Fibroblast of lung (primary cell): ENCODE measurements around the gene CORO1C. TPM values are rescaled to one million over a fixed set of nuclear protein-coding genes. Genes with fewer than 3 reads are reported as not detected.

Experiments
- DNase-seq, 2 donors: peaks; one replicate each; pipeline versions ENCODE4 v3.0.0 to v3.0.0-alpha.2; 2010; ENCODE audit warnings: low read depth in 2 of 2
- H2AFZ ChIP-seq: 2 replicates; pipeline ENCODE4 v1.5.1; 2012; ENCODE audit warnings: low read length, control low read depth, inconsistent platforms
- H3K27ac ChIP-seq: 2 replicates; pipeline ENCODE4 v1.5.1; 2011; ENCODE audit warnings: low read length, control low read depth; ENCODE audit not compliant: insufficient read depth
- H3K27me3 ChIP-seq: 2 replicates; pipeline ENCODE4 v1.5.1; 2011; ENCODE audit warnings: mild to moderate bottlenecking, low read length; ENCODE audit not compliant: control insufficient read depth, insufficient read depth
- H3K36me3 ChIP-seq: 2 replicates; pipeline ENCODE4 v1.5.1; 2011; ENCODE audit warnings: low read length; ENCODE audit not compliant: control insufficient read depth, insufficient read depth
- H3K4me1 ChIP-seq: 2 replicates; pipeline ENCODE4 v1.5.1; 2011; ENCODE audit warnings: low read length; ENCODE audit not compliant: control insufficient read depth, insufficient read depth; ENCODE audit errors: extremely low read depth
- H3K4me2 ChIP-seq: 2 replicates; pipeline ENCODE4 v1.5.1; 2011; ENCODE audit warnings: low read length, control low read depth; ENCODE audit not compliant: insufficient read depth; ENCODE audit errors: extremely low read depth
- H3K4me3 ChIP-seq, 4 experiments: fragments of 200-600 bp in 1 of 4; sonication (generic) in 1 of 4; replicated peaks in 1 of 4; 2 replicates each; pipeline ENCODE4 v1.5.1; 2011 to 2016; ENCODE audit warnings: low read length in 4 of 4, low read depth in 3 of 4, mild to moderate bottlenecking in 3 of 4, control low read depth in 2 of 4, inconsistent platforms in 1 of 4, mixed read lengths in 1 of 4; ENCODE audit not compliant: insufficient read depth in 1 of 4; ENCODE audit errors: control extremely low read depth in 1 of 4
- H3K79me2 ChIP-seq: 2 replicates; pipeline ENCODE4 v1.5.1; 2012; ENCODE audit warnings: mild to moderate bottlenecking, low read length, inconsistent platforms; ENCODE audit not compliant: control insufficient read depth, insufficient read depth
- H3K9ac ChIP-seq: 2 replicates; pipeline ENCODE4 v1.5.1; 2011; ENCODE audit warnings: mild to moderate bottlenecking, low read length, control low read depth; ENCODE audit not compliant: insufficient read depth
- H3K9me3 ChIP-seq: 2 replicates; pipeline ENCODE4 v1.5.1; 2012; ENCODE audit warnings: low read depth, low read length; ENCODE audit not compliant: control insufficient read depth, insufficient read depth
- H4K20me1 ChIP-seq: 2 replicates; pipeline ENCODE4 v1.5.1; 2011; ENCODE audit warnings: low read length; ENCODE audit not compliant: control insufficient read depth, insufficient read depth; ENCODE audit errors: extremely low read depth
- CTCF ChIP-seq, 2 donors: IDR thresholded peaks in 1 of 2; conservative IDR thresholded peaks in 1 of 2; 1 replicate in 1 of 2; 2 replicates in 1 of 2; pipeline ENCODE4 v1.5.1; 2011 to 2012; ENCODE audit warnings: low read length in 2 of 2, control low read depth in 1 of 2, inconsistent platforms in 1 of 2, low read depth in 1 of 2, mild to moderate bottlenecking in 1 of 2
- EZH2 ChIP-seq: IDR thresholded peaks from 2 replicates; pipeline ENCODE4 v1.5.1; 2012; ENCODE audit warnings: low read length, control low read depth, mild to moderate bottlenecking; ENCODE audit errors: missing control alignments
- polyA plus RNA-seq, 2 donors: library from polyadenylated mRNA; depleted of rRNA in 1 of 2; stranded (reverse) in 1 of 2; unstranded in 1 of 2; fragments of >200 nt; gene quantifications; 2 replicates each; pipeline ENCODE4 v1.2.1, GENCODE V29; 2011 to 2012; ENCODE audit warnings: missing spikeins in 1 of 2
- total RNA-seq: library from RNA; depleted of rRNA; stranded (reverse); fragments of >200 nt; gene quantifications from 2 replicates; pipeline ENCODE4 v1.2.1, GENCODE V29; 2014

Gene CORO1C
- total and polyA plus RNA-seq, 2 donors (not counting 1 experiment from before 2014, with no cell fraction given): 288 to 542 TPM

GRCh38 chr12:108755481-108755880, 24.2 kb upstream of the CORO1C start:
- Histone ChIP-seq H3K4me3 (no peak overlapping the region), H3K4me1 (no peaks in the 10 kb centered on the region), H3K9ac (no peak overlapping the region), H3K79me2 (no peaks in the 10 kb centered on the region), H2AFZ (no peak overlapping the region), H3K4me2 (no peak overlapping the region), H4K20me1 (no peaks in the 10 kb centered on the region), H3K36me3 (no peaks in the 10 kb centered on the region), H3K27me3 (no peaks in the 10 kb centered on the region), H3K9me3 (no peaks in the 10 kb centered on the region), H3K27ac (no peak overlapping the region)
- DNase-seq: no peak
- TF ChIP-seq CTCF (conservative IDR thresholded peaks at IDR 0.05 in 1 of 2, IDR thresholded peaks at IDR 0.05 in 1 of 2; ENCODE audit: low read depth in 1 of 2, low read length in 2 of 2) (no peak), EZH2 (no peak)

- H3K27me3 ChIP-seq: no peaks in the 10 kb centered on the region
- TF ChIP-seq EZH2 (no peak), CTCF (conservative IDR thresholded peaks at IDR 0.05 in 1 of 2, IDR thresholded peaks at IDR 0.05 in 1 of 2; ENCODE audit: low read depth in 1 of 2, low read length in 2 of 2) (no peak)
- H3K36me3 ChIP-seq: no peaks in the 10 kb centered on the region
- H4K20me1 ChIP-seq: no peaks in the 10 kb centered on the region
- no peak for DNase-seq
- no peaks in the 10 kb centered on the region for H3K9me3 ChIP-seq
- no peak overlapping the region for H3K27ac ChIP-seq
- no peak overlapping the region for H3K4me3 ChIP-seq
- no peaks in the 10 kb centered on the region for H3K4me1 ChIP-seq
- no peak overlapping the region for H3K4me2 ChIP-seq
- H2AFZ ChIP-seq: no peak overlapping the region
- H3K79me2 ChIP-seq: no peaks in the 10 kb centered on the region
- H3K9ac ChIP-seq: no peak overlapping the region
These were observed 22.7 kb upstream of the CORO1C start for GRCh38 chr12:108753976-108754375.

GRCh38 chr12:108752387-108752786, 21.1 kb upstream of the CORO1C start:
- H3K4me2 ChIP-seq: no peak overlapping the region
- H3K79me2 ChIP-seq: no peaks in the 10 kb centered on the region
- H3K36me3 ChIP-seq: no peaks in the 10 kb centered on the region
- peak in 1 of 2 donors; percentile 68 for DNase-seq
- H3K4me3 ChIP-seq: no peak overlapping the region
- no peaks in the 10 kb centered on the region for H3K9me3 ChIP-seq
- no peak overlapping the region for H3K9ac ChIP-seq
- TF ChIP-seq EZH2: no peak
- no peak for TF ChIP-seq CTCF (conservative IDR thresholded peaks at IDR 0.05 in 1 of 2, IDR thresholded peaks at IDR 0.05 in 1 of 2; ENCODE audit: low read depth in 1 of 2, low read length in 2 of 2)
- H3K4me1 ChIP-seq: no peaks in the 10 kb centered on the region
- no peaks in the 10 kb centered on the region for H4K20me1 ChIP-seq
- H3K27ac ChIP-seq: no peak overlapping the region
- H3K27me3 ChIP-seq: no peaks in the 10 kb centered on the region
- no peak overlapping the region for H2AFZ ChIP-seq
